Measurements from ENCODE around the gene AMOT. TPM values are rescaled to one million over a fixed set of nuclear protein-coding genes. Genes with fewer than 3 reads are reported as not detected.
A peak's percentile ranks its signal among the peaks of the same experiment; 100 is the strongest.

Gene AMOT
- polyA plus RNA-seq, 1 of the 3 experiments (the other 2 are of a cell fraction), result 3.4 TPM

DNA sequence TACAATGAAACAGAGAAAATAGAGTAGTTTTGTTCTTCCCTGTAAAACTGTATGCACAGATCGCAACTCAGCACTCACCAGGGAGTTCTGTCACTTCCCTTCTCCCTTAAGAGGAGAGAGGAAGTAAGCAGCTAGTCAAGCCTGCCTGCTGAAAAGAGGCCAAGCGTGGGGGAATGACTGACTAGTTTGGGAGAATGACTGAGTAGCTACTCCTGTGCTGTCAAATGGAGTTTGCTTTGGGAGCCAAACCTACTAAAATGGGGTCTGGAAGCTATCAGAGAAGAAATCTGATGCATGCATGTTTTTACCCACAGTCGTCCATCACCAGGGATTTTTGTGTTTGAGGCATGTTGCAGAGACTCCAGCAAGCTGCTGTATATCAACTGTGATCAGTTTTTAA lies 106.3 kb downstream of the AMOT start:
- no peak overlapping the region for H3K4me3 ChIP-seq (ENCODE audit: low read depth in 2 of 2, low read length in 1 of 2)
- H3K36me3 ChIP-seq (replicated peaks in 1 of 2; ENCODE audit: control insufficient read depth in 1 of 2, insufficient read depth in 2 of 2, low read length in 1 of 2), result no peaks in the 10 kb centered on the region
- no peaks in the 10 kb centered on the region for H3K9me2 ChIP-seq
- H3K79me2 ChIP-seq (ENCODE audit: insufficient read depth), result no peaks in the 10 kb centered on the region
- WGBS (ENCODE audit: low lambda C conversion rate), result 30% methylated on average over 3 of the region's 3 CpGs
- H4K20me1 ChIP-seq (ENCODE audit: insufficient read depth), result no peaks in the 10 kb centered on the region
- H3F3A ChIP-seq (replicated peaks; ENCODE audit: insufficient read depth), result no peaks in the 10 kb centered on the region
- no peak for DNase-seq
- no peak overlapping the region for H2AFZ ChIP-seq (ENCODE audit: low read depth)
- no peak overlapping the region for H3K4me2 ChIP-seq
- CTCF ChIA-PET, result no interaction called here
- no peak overlapping the region for H3K27ac ChIP-seq (ENCODE audit: low read depth in 2 of 2, low read length in 1 of 2)
- TF ChIP-seq, protein P1, sequence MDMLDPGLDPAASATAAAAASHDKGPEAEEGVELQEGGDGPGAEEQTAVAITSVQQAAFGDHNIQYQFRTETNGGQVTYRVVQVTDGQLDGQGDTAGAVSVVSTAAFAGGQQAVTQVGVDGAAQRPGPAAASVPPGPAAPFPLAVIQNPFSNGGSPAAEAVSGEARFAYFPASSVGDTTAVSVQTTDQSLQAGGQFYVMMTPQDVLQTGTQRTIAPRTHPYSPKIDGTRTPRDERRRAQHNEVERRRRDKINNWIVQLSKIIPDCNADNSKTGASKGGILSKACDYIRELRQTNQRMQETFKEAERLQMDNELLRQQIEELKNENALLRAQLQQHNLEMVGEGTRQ (IDR thresholded peaks at IDR 0.05; ENCODE audit: borderline replicate concordance, low read depth, low read length), result no peak
- TF ChIP-seq SIN3A (IDR thresholded peaks at IDR 0.05; ENCODE audit: borderline replicate concordance, low read depth, low read length), result no peak
- TF ChIP-seq NFIC (IDR thresholded peaks at IDR 0.05; ENCODE audit: borderline replicate concordance), result no peak
- TF ChIP-seq TEAD4 (IDR thresholded peaks at IDR 0.05; ENCODE audit: borderline replicate concordance, insufficient read depth), result no peak
- TF ChIP-seq, protein P2, sequence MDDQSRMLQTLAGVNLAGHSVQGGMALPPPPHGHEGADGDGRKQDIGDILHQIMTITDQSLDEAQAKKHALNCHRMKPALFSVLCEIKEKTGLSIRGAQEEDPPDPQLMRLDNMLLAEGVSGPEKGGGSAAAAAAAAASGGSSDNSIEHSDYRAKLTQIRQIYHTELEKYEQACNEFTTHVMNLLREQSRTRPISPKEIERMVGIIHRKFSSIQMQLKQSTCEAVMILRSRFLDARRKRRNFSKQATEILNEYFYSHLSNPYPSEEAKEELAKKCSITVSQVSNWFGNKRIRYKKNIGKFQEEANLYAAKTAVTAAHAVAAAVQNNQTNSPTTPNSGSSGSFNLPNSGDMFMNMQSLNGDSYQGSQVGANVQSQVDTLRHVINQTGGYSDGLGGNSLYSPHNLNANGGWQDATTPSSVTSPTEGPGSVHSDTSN (IDR thresholded peaks at IDR 0.05), result no peak
- no peak for TF ChIP-seq CHD2 (IDR thresholded peaks at IDR 0.05; ENCODE audit: low read length, partially characterized antibody)
- no peak for TF ChIP-seq RAD21 (IDR thresholded peaks at IDR 0.05; ENCODE audit: low read length)
- no peaks in the 10 kb centered on the region for H3K9me3 ChIP-seq
- H3K4me1 ChIP-seq (ENCODE audit: control insufficient read depth in 1 of 2, insufficient read depth in 2 of 2, low read depth in 1 of 2, low read length in 1 of 2), result no peaks in the 10 kb centered on the region
- H3K27me3 ChIP-seq (ENCODE audit: insufficient read depth), result no peaks in the 10 kb centered on the region
- POLR2A ChIA-PET, result no interaction called here
- no peak overlapping the region for H3K9ac ChIP-seq

DNA sequence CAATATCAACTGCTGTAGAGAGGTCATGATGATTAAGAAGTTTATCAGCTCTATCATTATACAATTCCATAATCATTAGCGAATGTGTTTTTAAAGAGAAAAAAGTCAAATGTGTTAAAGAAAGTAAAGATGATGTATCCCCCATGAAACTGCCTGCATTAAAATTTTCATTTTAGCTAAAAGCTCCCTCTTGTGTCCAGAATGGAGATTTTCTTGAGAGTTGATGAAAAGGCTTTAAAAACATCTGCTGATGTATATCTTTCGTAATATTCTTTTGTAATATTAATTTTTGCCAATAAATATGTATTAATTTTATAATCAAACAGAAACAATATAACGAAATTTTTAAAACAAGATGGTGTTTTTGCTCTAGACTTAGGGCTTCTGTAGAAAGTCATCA lies 108.8 kb downstream of the AMOT start:
- H3K9me3 ChIP-seq, result no peaks in the 10 kb centered on the region
- no peaks in the 10 kb centered on the region for H3K9me2 ChIP-seq
- ChIA-PET POLR2A (no interaction called here), CTCF (interaction anchor here (0.6 to 1.6 kb wide), 7 partner anchors 9 to 1249 kb away, joined by 3 to 16 read pairs (median 4); partner anchors contain the start of gene AMOT)
- H3K9ac ChIP-seq, result no peak overlapping the region
- no peaks in the 10 kb centered on the region for H3F3A ChIP-seq (replicated peaks; ENCODE audit: insufficient read depth)
- H3K27ac ChIP-seq (ENCODE audit: low read depth in 2 of 2, low read length in 1 of 2), result no peak overlapping the region
- no peaks in the 10 kb centered on the region for H3K27me3 ChIP-seq (ENCODE audit: insufficient read depth)
- 13% methylated on average over 3 of the region's 3 CpGs for WGBS (ENCODE audit: low lambda C conversion rate)
- no peak overlapping the region for H3K4me2 ChIP-seq
- no peak overlapping the region for H3K4me3 ChIP-seq (ENCODE audit: low read depth in 2 of 2, low read length in 1 of 2)
- H3K79me2 ChIP-seq (ENCODE audit: insufficient read depth), result no peaks in the 10 kb centered on the region
- H3K36me3 ChIP-seq (replicated peaks in 1 of 2; ENCODE audit: control insufficient read depth in 1 of 2, insufficient read depth in 2 of 2, low read length in 1 of 2), result no peaks in the 10 kb centered on the region
- no peak overlapping the region for H2AFZ ChIP-seq (ENCODE audit: low read depth)
- H3K4me1 ChIP-seq (ENCODE audit: control insufficient read depth in 1 of 2, insufficient read depth in 2 of 2, low read depth in 1 of 2, low read length in 1 of 2), result no peaks in the 10 kb centered on the region
- TF ChIP-seq, protein P3, sequence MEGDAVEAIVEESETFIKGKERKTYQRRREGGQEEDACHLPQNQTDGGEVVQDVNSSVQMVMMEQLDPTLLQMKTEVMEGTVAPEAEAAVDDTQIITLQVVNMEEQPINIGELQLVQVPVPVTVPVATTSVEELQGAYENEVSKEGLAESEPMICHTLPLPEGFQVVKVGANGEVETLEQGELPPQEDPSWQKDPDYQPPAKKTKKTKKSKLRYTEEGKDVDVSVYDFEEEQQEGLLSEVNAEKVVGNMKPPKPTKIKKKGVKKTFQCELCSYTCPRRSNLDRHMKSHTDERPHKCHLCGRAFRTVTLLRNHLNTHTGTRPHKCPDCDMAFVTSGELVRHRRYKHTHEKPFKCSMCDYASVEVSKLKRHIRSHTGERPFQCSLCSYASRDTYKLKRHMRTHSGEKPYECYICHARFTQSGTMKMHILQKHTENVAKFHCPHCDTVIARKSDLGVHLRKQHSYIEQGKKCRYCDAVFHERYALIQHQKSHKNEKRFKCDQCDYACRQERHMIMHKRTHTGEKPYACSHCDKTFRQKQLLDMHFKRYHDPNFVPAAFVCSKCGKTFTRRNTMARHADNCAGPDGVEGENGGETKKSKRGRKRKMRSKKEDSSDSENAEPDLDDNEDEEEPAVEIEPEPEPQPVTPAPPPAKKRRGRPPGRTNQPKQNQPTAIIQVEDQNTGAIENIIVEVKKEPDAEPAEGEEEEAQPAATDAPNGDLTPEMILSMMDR (IDR thresholded peaks at IDR 0.05), result peak; percentile 59
- TF ChIP-seq RAD21 (IDR thresholded peaks at IDR 0.05; ENCODE audit: low read length) (peak; percentile 42; the same call in 1 of the 2 replicates), EP300 (IDR thresholded peaks at IDR 0.05; ENCODE audit: borderline replicate concordance in 1 of 2, low read depth in 1 of 2, low read length in 1 of 2) (no peak)
- no peaks in the 10 kb centered on the region for H4K20me1 ChIP-seq (ENCODE audit: insufficient read depth)
- DNase-seq, result no peak

Small RNA genes within 50 kb of the gene (small RNA-seq; reads per million reads assigned to genes)
- 0 reads per million in 7 experiments for gene RN7SL266P

Other genes starting within 250 kb of the AMOT start
- not detected in 2 replicates for gene LHFPL1, start 160.9 kb downstream of the AMOT start, polyA plus RNA-seq (2012; rRNA removed)